GM19467 (cell line): ENCODE measurements around the gene TTI1.
"Not testable (repeated sequence)": the region's sequence is repeated elsewhere in the genome, so short reads cannot be mapped to it uniquely, and the experiment has no call there.

Experiments
- ATAC-seq: cut with Tn5 transposase; IDR thresholded peaks from one replicate; pipeline ENCODE4 v1.9.1; 2021; ENCODE audit warnings: mild to moderate bottlenecking, moderate library complexity; ENCODE audit not compliant: unreplicated experiment

TTI1 gene

GRCh38 chr20:37970856-37971245 is 62.4 kb downstream of the TTI1 start:
- ATAC-seq, result no peak

- ATAC-seq, result no peak
Measured at GRCh38 chr20:37969949-37970855, 63.1 kb downstream of the TTI1 start.

GRCh38 chr20:37968841-37969401 is 64.3 kb downstream of the TTI1 start:
- ATAC-seq, result no peak

GRCh38 chr20:37963483-37963882 is 69.8 kb downstream of the TTI1 start:
- ATAC-seq, result not testable (repeated sequence)

GRCh38 chr20:37961066-37961465 is 72.2 kb downstream of the TTI1 start:
- ATAC-seq, result no peak

GRCh38 chr20:37958856-37959520 is 74.3 kb downstream of the TTI1 start:
- no peak for ATAC-seq

GRCh38 chr20:37956107-37956585 is 77.1 kb downstream of the TTI1 start:
- no peak for ATAC-seq

- no peak for ATAC-seq
Measured at GRCh38 chr20:37955511-37955910, 77.7 kb downstream of the TTI1 start.

- ATAC-seq, result no peak
Measured at GRCh38 chr20:37954626-37955025, 78.6 kb downstream of the TTI1 start.

- no peak for ATAC-seq
Measured at GRCh38 chr20:37954190-37954589, 79.1 kb downstream of the TTI1 start.

- ATAC-seq, result no peak
Measured at GRCh38 chr20:37948956-37949355, 84.3 kb downstream of the TTI1 start.

GRCh38 chr20:37947943-37948342 is 85.3 kb downstream of the TTI1 start:
- no peak for ATAC-seq

GRCh38 chr20:37946946-37947345 is 86.3 kb downstream of the TTI1 start:
- no peak for ATAC-seq

- ATAC-seq, result no peak
Measured at GRCh38 chr20:37945091-37945547, 88.1 kb downstream of the TTI1 start.

GRCh38 chr20:37944456-37944981 is 88.7 kb downstream of the TTI1 start:
- no peak for ATAC-seq

- ATAC-seq, result no peak
Measured at GRCh38 chr20:37943501-37944455, 89.5 kb downstream of the TTI1 start.

GRCh38 chr20:37943033-37943432 is 90.2 kb downstream of the TTI1 start:
- no peak for ATAC-seq

GRCh38 chr20:37941992-37942391 is 91.3 kb downstream of the TTI1 start:
- ATAC-seq, result no peak

- no peak for ATAC-seq
Measured at GRCh38 chr20:37941332-37941731, 91.9 kb downstream of the TTI1 start.

GRCh38 chr20:37940858-37941257 is 92.4 kb downstream of the TTI1 start:
- no peak for ATAC-seq
